ENCODE data around the gene SARS1. TPM values are rescaled to one million over a fixed set of nuclear protein-coding genes. Genes with fewer than 3 reads are reported as not detected.

The SARS1 gene
- total and polyA plus RNA-seq, 2 of the 13 experiments (the other 11 are each of a cell fraction or from before 2014, with no cell fraction given) = 103 to 134 TPM

GRCh38 chr1:109199710-109200109 is 14.0 kb upstream of the SARS1 start (continued):
- TF ChIP-seq ZBTB10 (CRISPR knock-in tag; IDR thresholded peaks at IDR 0.05; ENCODE audit: borderline replicate concordance) = no peak
- TF ChIP-seq CSRNP1 (CRISPR knock-in tag; IDR thresholded peaks at IDR 0.05) = no peak
- no peak for TF ChIP-seq MEIS2 (CRISPR knock-in tag; IDR thresholded peaks at IDR 0.05)
- TF ChIP-seq PLSCR1 (CRISPR knock-in tag; IDR thresholded peaks at IDR 0.05; ENCODE audit: borderline replicate concordance) = no peak
- TF ChIP-seq MYPOP (CRISPR knock-in tag; IDR thresholded peaks at IDR 0.05) = no peak
- TF ChIP-seq HIC2 (CRISPR knock-in tag; IDR thresholded peaks at IDR 0.05; ENCODE audit: low read depth) = no peak
- no peak for TF ChIP-seq FOXP4 (CRISPR knock-in tag; IDR thresholded peaks at IDR 0.05)
- no peak for TF ChIP-seq NFE2L2 (IDR thresholded peaks at IDR 0.05; ENCODE audit: low read length)

Measured in HepG2 (cell line).